Subcutaneous adipose tissue (tissue), 4 donors: ENCODE results near the gene CHST11. TPM values are rescaled to one million over a fixed set of nuclear protein-coding genes. Genes with fewer than 3 reads are reported as not detected.

ENCODE experiments used
- CTCF ChIP-seq: fragments of 450-650 bp; IDR thresholded peaks from one replicate; pipeline ENCODE4 v1.5.1; 2016; ENCODE audit warnings: low read depth, mild to moderate bottlenecking, control low read depth, antibody characterized with exemption, moderate library complexity
- total RNA-seq, 4 donors: library from RNA; depleted of rRNA; stranded (reverse); fragments of >200 nt; gene quantifications; one replicate each; pipeline ENCODE4 v1.1.0, GENCODE V29; 2016

The CHST11 gene
- total RNA-seq, 4 donors from 2014 or later = 5.1 to 48.4 (median 9.3) TPM

- no peak for TF ChIP-seq CTCF
Observed at GRCh38 chr12:104472748-104473147, 16.0 kb downstream of the CHST11 start.

GRCh38 chr12:104473374-104473983, 16.7 kb downstream of the CHST11 start:
- no peak for TF ChIP-seq CTCF

- TF ChIP-seq CTCF = no peak
Observed at GRCh38 chr12:104475271-104475670, 18.5 kb downstream of the CHST11 start.

- no peak for TF ChIP-seq CTCF
Observed at GRCh38 chr12:104477510-104478390, 21.0 kb downstream of the CHST11 start.

- no peak for TF ChIP-seq CTCF
Observed at GRCh38 chr12:104478396-104479122, 21.8 kb downstream of the CHST11 start.

GRCh38 chr12:104479123-104479662, 22.4 kb downstream of the CHST11 start:
- TF ChIP-seq CTCF = no peak

GRCh38 chr12:104480012-104480411, 23.3 kb downstream of the CHST11 start:
- no peak for TF ChIP-seq CTCF
